PC-3 (cell line): ENCODE data around the gene TOP2A. TPM values are rescaled to one million over a fixed set of nuclear protein-coding genes. Genes with fewer than 3 reads are reported as not detected.

Experiments used
- ATAC-seq: fragments of 200-7000 bp; cut with Tn5 transposase; 2 replicates; pipeline ENCODE4 v1.9.1; 2020; ENCODE audit warnings: mild to moderate bottlenecking, moderate library complexity
- BruUV-seq: library from RNA; stranded (reverse); fragments of 400-500 nt; replicated peaks from 2 replicates; lab custom pipeline; 2021; lab: Mats Ljungman, UMichigan
- CTCF ChIA-PET: fragments of 300-600 bp; sonication (Branson Sonifier 250); formaldehyde crosslinking; loops from one replicate; lab custom pipeline; 2022; ENCODE audit warnings: antibody characterized with exemption; lab: Charles Lee
- POLR2A ChIA-PET: fragments of 300-600 bp; sonication (Branson Sonifier 250); formaldehyde crosslinking; loops from one replicate; lab custom pipeline; 2022; ENCODE audit warnings: antibody characterized with exemption; ENCODE audit not compliant: unreplicated experiment; lab: Charles Lee
- DNase-seq: peaks from one replicate; pipeline ENCODE4 v3.0.0-alpha.2; 2015
- H2AFZ ChIP-seq: fragments of 300-600 bp; sonication (generic); 2 replicates; pipeline ENCODE4 v1.6.0; 2016; ENCODE audit warnings: antibody characterized with exemption, low read length
- H3F3A ChIP-seq: fragments of 300-600 bp; sonication (generic); one replicate; pipeline ENCODE4 v1.6.0; 2017; ENCODE audit warnings: antibody characterized with exemption, low read length, control low read depth, mild to moderate bottlenecking; ENCODE audit not compliant: unreplicated experiment
- H3K27ac ChIP-seq: fragments of 300-600 bp; sonication (generic); 2 replicates; pipeline ENCODE4 v1.5.1; 2016; ENCODE audit warnings: mild to moderate bottlenecking, low read length
- H3K27me3 ChIP-seq: fragments of 300-600 bp; sonication (generic); 2 replicates; pipeline ENCODE4 v1.6.1; 2016; ENCODE audit warnings: low read length, mixed read lengths
- H3K36me3 ChIP-seq: fragments of 300-600 bp; sonication (generic); 2 replicates; pipeline ENCODE4 v1.6.1; 2016; ENCODE audit warnings: low read depth, mixed run types, low read length, mixed read lengths
- H3K4me1 ChIP-seq: fragments of 300-600 bp; sonication (generic); 2 replicates; pipeline ENCODE4 v1.5.1; 2016; ENCODE audit warnings: low read length; ENCODE audit not compliant: insufficient read depth
- H3K4me2 ChIP-seq: fragments of 300-600 bp; sonication (generic); 2 replicates; pipeline ENCODE4 v1.6.0; 2016; ENCODE audit warnings: low read length
- H3K4me3 ChIP-seq: fragments of 300-600 bp; sonication (generic); 2 replicates; pipeline ENCODE4 v1.5.1; 2016; ENCODE audit warnings: mild to moderate bottlenecking, low read length, mixed read lengths
- H3K79me2 ChIP-seq: fragments of 300-600 bp; sonication (generic); 2 replicates; pipeline ENCODE4 v1.6.1; 2017; ENCODE audit warnings: low read length, mixed read lengths
- H3K9ac ChIP-seq: fragments of 300-600 bp; sonication (generic); 2 replicates; pipeline ENCODE4 v1.6.0; 2016; ENCODE audit warnings: mild to moderate bottlenecking, low read length
- H3K9me2 ChIP-seq: fragments of 300-600 bp; sonication (generic); replicated peaks from 2 replicates; pipeline ENCODE4 v1.6.1; 2016; ENCODE audit warnings: mixed run types, low read length, mixed read lengths
- H3K9me3 ChIP-seq: fragments of 300-600 bp; sonication (generic); 2 replicates; pipeline ENCODE4 v1.6.1; 2016; ENCODE audit warnings: low read length, mixed read lengths
- H4K20me1 ChIP-seq: fragments of 300-600 bp; sonication (generic); 2 replicates; pipeline ENCODE4 v1.6.1; 2016; ENCODE audit warnings: low read length, mixed read lengths
- EZH2 ChIP-seq: fragments of 300-600 bp; sonication (generic); IDR thresholded peaks from one replicate; pipeline ENCODE4 v1.6.1; 2017; ENCODE audit warnings: antibody characterized with exemption, mild to moderate bottlenecking, low read length; ENCODE audit not compliant: unreplicated experiment
- EZH2phosphoT487 ChIP-seq: fragments of 300-600 bp; sonication (generic); IDR thresholded peaks from 2 replicates; pipeline ENCODE4 v1.6.1; 2018; ENCODE audit warnings: mild to moderate bottlenecking, antibody characterized with exemption, low read length, borderline replicate concordance
- intact Hi-C: fragments of 100-400 bp; cut with micrococcal nuclease; formaldehyde crosslinking; loops from 2 replicates; pipeline ENCODE4 v1.9.0; 2023
- total RNA-seq: library from RNA; depleted of rRNA; stranded (reverse); fragments of >200 nt; gene quantifications from 2 replicates; pipeline ENCODE4 v1.2.3, GENCODE V29; 2014
- TF ChIP-seq, protein P1 (sequence below): fragments of 300-600 bp; sonication (generic); conservative IDR thresholded peaks from 2 replicates; pipeline ENCODE4 v1.5.1; 2017; ENCODE audit warnings: antibody characterized with exemption, low read depth, mild to moderate bottlenecking, low read length

TOP2A gene
- total RNA-seq, 1 experiment from 2014 or later = 104 TPM

GRCh38 chr17:40430272-40431230 lies 12.9 kb upstream of the TOP2A start:
- no TSS peak for BruUV-seq
- no peaks in the 10 kb centered on the region for H3K9me2 ChIP-seq
- H3K27me3 ChIP-seq = no peaks in the 10 kb centered on the region
- H3K27ac ChIP-seq = no peak overlapping the region
- no peaks in the 10 kb centered on the region for H3K79me2 ChIP-seq
- ChIA-PET POLR2A (no interaction called here), CTCF (no interaction called here)
- H3F3A ChIP-seq = no peaks in the 10 kb centered on the region
- H3K9ac ChIP-seq = no peak overlapping the region
- no peaks in the 10 kb centered on the region for H3K4me1 ChIP-seq
- no peaks in the 10 kb centered on the region for H3K9me3 ChIP-seq
- H3K4me3 ChIP-seq = no peak overlapping the region
- DNase-seq (no peak), ATAC-seq (no peak)
- no peak overlapping the region for H2AFZ ChIP-seq
- no peak overlapping the region for H3K4me2 ChIP-seq
- H4K20me1 ChIP-seq = no peaks in the 10 kb centered on the region
- TF ChIP-seq EZH2phosphoT487 = no peak
- TF ChIP-seq EZH2 = no peak
- TF ChIP-seq, protein P1, sequence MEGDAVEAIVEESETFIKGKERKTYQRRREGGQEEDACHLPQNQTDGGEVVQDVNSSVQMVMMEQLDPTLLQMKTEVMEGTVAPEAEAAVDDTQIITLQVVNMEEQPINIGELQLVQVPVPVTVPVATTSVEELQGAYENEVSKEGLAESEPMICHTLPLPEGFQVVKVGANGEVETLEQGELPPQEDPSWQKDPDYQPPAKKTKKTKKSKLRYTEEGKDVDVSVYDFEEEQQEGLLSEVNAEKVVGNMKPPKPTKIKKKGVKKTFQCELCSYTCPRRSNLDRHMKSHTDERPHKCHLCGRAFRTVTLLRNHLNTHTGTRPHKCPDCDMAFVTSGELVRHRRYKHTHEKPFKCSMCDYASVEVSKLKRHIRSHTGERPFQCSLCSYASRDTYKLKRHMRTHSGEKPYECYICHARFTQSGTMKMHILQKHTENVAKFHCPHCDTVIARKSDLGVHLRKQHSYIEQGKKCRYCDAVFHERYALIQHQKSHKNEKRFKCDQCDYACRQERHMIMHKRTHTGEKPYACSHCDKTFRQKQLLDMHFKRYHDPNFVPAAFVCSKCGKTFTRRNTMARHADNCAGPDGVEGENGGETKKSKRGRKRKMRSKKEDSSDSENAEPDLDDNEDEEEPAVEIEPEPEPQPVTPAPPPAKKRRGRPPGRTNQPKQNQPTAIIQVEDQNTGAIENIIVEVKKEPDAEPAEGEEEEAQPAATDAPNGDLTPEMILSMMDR = no peak
- no peaks in the 10 kb centered on the region for H3K36me3 ChIP-seq
- intact Hi-C loops = no loop called here

- Histone ChIP-seq H3K9me3 (no peaks in the 10 kb centered on the region), H3K36me3 (no peaks in the 10 kb centered on the region), H3K4me1 (peaks cover 5% of the 10 kb centered on the region), H3K27me3 (no peaks in the 10 kb centered on the region), H3F3A (no peaks in the 10 kb centered on the region), H3K9ac (no peak overlapping the region), H3K4me2 (no peak overlapping the region), H4K20me1 (no peaks in the 10 kb centered on the region), H3K79me2 (no peaks in the 10 kb centered on the region), H3K9me2 (no peaks in the 10 kb centered on the region), H2AFZ (no peak overlapping the region), H3K27ac (no peak overlapping the region), H3K4me3 (no peak overlapping the region)
- BruUV-seq = no TSS peak
- DNase-seq (no peak), ATAC-seq (no peak)
- intact Hi-C loops = no loop called here
- ChIA-PET CTCF (no interaction called here), POLR2A (no interaction called here)
- TF ChIP-seq EZH2phosphoT487 = no peak
- TF ChIP-seq, protein P1 = no peak
- no peak for TF ChIP-seq EZH2
These were observed 9.4 kb upstream of the TOP2A start for GRCh38 chr17:40427002-40427491.

DNA sequence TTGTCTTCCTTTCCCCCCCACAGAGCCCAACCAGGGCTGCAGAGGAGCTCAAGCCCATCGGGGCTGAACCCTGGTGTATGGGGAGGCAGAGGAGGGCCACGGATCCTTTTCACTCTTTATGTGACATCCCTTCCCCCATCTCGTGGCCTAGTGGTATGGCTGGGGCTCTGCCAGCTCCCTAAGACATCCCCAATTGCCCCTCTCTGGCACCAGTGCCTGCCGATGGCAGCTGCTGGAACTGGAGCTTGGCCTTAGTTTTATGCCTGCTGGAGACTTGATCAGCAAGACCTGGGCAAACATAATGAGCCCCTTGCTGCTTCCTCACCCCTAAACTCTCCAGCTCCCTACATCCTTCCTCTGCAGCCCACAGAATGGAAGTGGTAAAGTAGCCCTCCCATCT lies 8.0 kb upstream of the TOP2A start:
- Histone ChIP-seq H3K9me3 (no peaks in the 10 kb centered on the region), H3K36me3 (no peaks in the 10 kb centered on the region), H4K20me1 (no peaks in the 10 kb centered on the region), H3K4me1 (peaks cover 5% of the 10 kb centered on the region), H3K27ac (no peak overlapping the region), H3K9ac (no peak overlapping the region), H3K9me2 (no peaks in the 10 kb centered on the region), H3K27me3 (no peaks in the 10 kb centered on the region), H3F3A (no peaks in the 10 kb centered on the region), H3K4me3 (no peak overlapping the region), H3K79me2 (no peaks in the 10 kb centered on the region), H3K4me2 (no peak overlapping the region), H2AFZ (no peak overlapping the region)
- DNase-seq (no peak), ATAC-seq (no peak)
- BruUV-seq = no TSS peak
- intact Hi-C loops = no loop called here
- TF ChIP-seq, protein P1 = no peak
- TF ChIP-seq EZH2 (no peak), EZH2phosphoT487 (no peak)
- POLR2A ChIA-PET = no interaction called here
- CTCF ChIA-PET = no interaction called here
